HG03378 (cell line): ENCODE measurements around the gene MYMX.
A peak's percentile ranks its signal among the peaks of the same experiment; 100 is the strongest.
"Not testable (repeated sequence)": the region's sequence is repeated elsewhere in the genome, so short reads cannot be mapped to it uniquely, and the experiment has no call there.

Experiments
- ATAC-seq: cut with Tn5 transposase; IDR thresholded peaks from one replicate; pipeline ENCODE4 v1.9.1; 2021; ENCODE audit warnings: mild to moderate bottlenecking, moderate library complexity; ENCODE audit not compliant: unreplicated experiment

The MYMX gene

GRCh38 chr6:44230034-44230675, 13.4 kb downstream of the MYMX start:
- no peak for ATAC-seq

- not testable (repeated sequence) for ATAC-seq
Observed at GRCh38 chr6:44231426-44231825, 14.7 kb downstream of the MYMX start.

GRCh38 chr6:44232676-44233566, 16.2 kb downstream of the MYMX start:
- ATAC-seq = no peak

GRCh38 chr6:44233567-44234100, 16.9 kb downstream of the MYMX start:
- no peak for ATAC-seq

GRCh38 chr6:44234101-44235025, 17.6 kb downstream of the MYMX start:
- no peak for ATAC-seq

GRCh38 chr6:44235269-44235668, 18.5 kb downstream of the MYMX start:
- no peak for ATAC-seq

GRCh38 chr6:44235891-44236516, 19.3 kb downstream of the MYMX start:
- ATAC-seq = no peak

GRCh38 chr6:44237021-44237812, 20.5 kb downstream of the MYMX start:
- peak; percentile 52 for ATAC-seq

- peak; percentile 44 for ATAC-seq
Observed at GRCh38 chr6:44237813-44238433, 21.2 kb downstream of the MYMX start.

GRCh38 chr6:44238687-44239350, 22.1 kb downstream of the MYMX start:
- no peak for ATAC-seq

GRCh38 chr6:44243345-44243744, 26.6 kb downstream of the MYMX start:
- ATAC-seq = no peak

- ATAC-seq = no peak
Observed at GRCh38 chr6:44245391-44245911, 28.7 kb downstream of the MYMX start.

GRCh38 chr6:44245912-44246662, 29.4 kb downstream of the MYMX start:
- ATAC-seq = peak; percentile 43

- peak; percentile 59 for ATAC-seq
Observed at GRCh38 chr6:44246663-44247337, 30.1 kb downstream of the MYMX start, which contains the start of gene HSP90AB1. HSP90AB1 (plus strand) TSS chr6:44247101; CDS start chr6:44248630, 1,529 bp downstream.

- no peak for ATAC-seq
Observed at GRCh38 chr6:44247338-44248302, 30.9 kb downstream of the MYMX start.

GRCh38 chr6:44248579-44248978, 31.9 kb downstream of the MYMX start:
- ATAC-seq = no peak
